Measurements from ENCODE around the gene TMEM35B. TPM values are rescaled to one million over a fixed set of nuclear protein-coding genes. Genes with fewer than 3 reads are reported as not detected.

TMEM35B gene
- total RNA-seq, 6 experiments from 2014 or later, result 12.6 to 22.1 (median 16.2) TPM

GRCh38 chr1:35001743-35002142 lies 16.6 kb upstream of the TMEM35B start:
- H3K36me3 ChIP-seq, result peaks cover 4 to 55% (median 14%) of the 10 kb centered on the region in 4 donors
- intact Hi-C loops (cut with DNase I), result no loop called here
- no peak for DNase-seq
- H3K4me3 ChIP-seq, result no peak overlapping the region
- WGBS (ENCODE audit: insufficient coverage, low coverage, low lambda C conversion rate, missing lambda C conversion rate), result 76% methylated on average over 3 of the region's 3 CpGs
- no peaks in the 10 kb centered on the region for H3K9me3 ChIP-seq
- H3K4me1 ChIP-seq, result no peaks in the 10 kb centered on the region
- ATAC-seq, result no peak
- TF ChIP-seq POLR2A (IDR thresholded peaks at IDR 0.05) (no peak), CTCF (IDR thresholded peaks at IDR 0.05) (no peak)
- no peak overlapping the region for H3K27ac ChIP-seq
- no peaks in the 10 kb centered on the region for H3K27me3 ChIP-seq

GRCh38 chr1:34994878-34995277 lies 9.7 kb upstream of the TMEM35B start:
- no peak overlapping the region for H3K27ac ChIP-seq
- no peaks in the 10 kb centered on the region for H3K27me3 ChIP-seq
- H3K4me1 ChIP-seq, result no peaks in the 10 kb centered on the region
- intact Hi-C loops (cut with DNase I), result no loop called here
- no peak overlapping the region for H3K4me3 ChIP-seq
- H3K9me3 ChIP-seq, result no peaks in the 10 kb centered on the region
- H3K36me3 ChIP-seq, result no peaks in the 10 kb centered on the region
- DNase-seq (no peak), ATAC-seq (no peak)
- 83% methylated on average over 5 of the region's 5 CpGs for WGBS (ENCODE audit: insufficient coverage, low coverage, low lambda C conversion rate, missing lambda C conversion rate)
- TF ChIP-seq POLR2A (IDR thresholded peaks at IDR 0.05), result no peak
- TF ChIP-seq CTCF (IDR thresholded peaks at IDR 0.05), result no peak

- DNase-seq, result no peak
- TF ChIP-seq CTCF (IDR thresholded peaks at IDR 0.05) (no peak), POLR2A (IDR thresholded peaks at IDR 0.05) (no peak)
- intact Hi-C loops (cut with DNase I), result no loop called here
Measured at GRCh38 chr1:34988581-34988980, 3.4 kb upstream of the TMEM35B start.

GRCh38 chr1:34988147-34988546 lies 3.0 kb upstream of the TMEM35B start:
- intact Hi-C loops (cut with DNase I), result no loop called here
- WGBS (ENCODE audit: insufficient coverage, low coverage, low lambda C conversion rate, missing lambda C conversion rate), result 63% methylated on average over 2 of the region's 2 CpGs

More at GRCh38 chr1:34988581-34988980, 3.4 kb upstream of the TMEM35B start:
- H3K27ac ChIP-seq, result no peak overlapping the region
- no peaks in the 10 kb centered on the region for H3K9me3 ChIP-seq
- no peaks in the 10 kb centered on the region for H3K36me3 ChIP-seq
- no peak for ATAC-seq
- no peak overlapping the region for H3K4me3 ChIP-seq
- no peaks in the 10 kb centered on the region for H3K27me3 ChIP-seq
- H3K4me1 ChIP-seq, result peaks cover 0 to 20% (median 3%) of the 10 kb centered on the region in 4 donors

More at GRCh38 chr1:34988147-34988546, 3.0 kb upstream of the TMEM35B start:
- H3K27me3 ChIP-seq, result no peaks in the 10 kb centered on the region
- H3K9me3 ChIP-seq, result no peaks in the 10 kb centered on the region
- H3K36me3 ChIP-seq, result no peaks in the 10 kb centered on the region
- no peak overlapping the region for H3K27ac ChIP-seq
- H3K4me1 ChIP-seq, result peaks cover 0 to 20% (median 3%) of the 10 kb centered on the region in 4 donors
- no peak for DNase-seq
- no peak overlapping the region for H3K4me3 ChIP-seq
- no peak for TF ChIP-seq CTCF (IDR thresholded peaks at IDR 0.05)
- TF ChIP-seq POLR2A (IDR thresholded peaks at IDR 0.05), result no peak
- ATAC-seq, result no peak

Measured in right lobe of liver (tissue), 6 donors.